Activated CD4-positive, alpha-beta T cell treated with anti-CD3 and anti-CD28 coated beads, Interleukin-2, Interleukin-6, amounts not matched to agents 100 ng/mL and 50 ng/mL, durations not matched to agents 16 hours and 8 hours (primary cell): ENCODE results near the gene IQSEC1.
"Not testable (repeated sequence)": the region's sequence is repeated elsewhere in the genome, so short reads cannot be mapped to it uniquely, and the experiment has no call there.

Source experiments
- DNase-seq: peaks from one replicate; pipeline ENCODE4 v3.0.0-alpha.2; 2020

The IQSEC1 gene

DNA sequence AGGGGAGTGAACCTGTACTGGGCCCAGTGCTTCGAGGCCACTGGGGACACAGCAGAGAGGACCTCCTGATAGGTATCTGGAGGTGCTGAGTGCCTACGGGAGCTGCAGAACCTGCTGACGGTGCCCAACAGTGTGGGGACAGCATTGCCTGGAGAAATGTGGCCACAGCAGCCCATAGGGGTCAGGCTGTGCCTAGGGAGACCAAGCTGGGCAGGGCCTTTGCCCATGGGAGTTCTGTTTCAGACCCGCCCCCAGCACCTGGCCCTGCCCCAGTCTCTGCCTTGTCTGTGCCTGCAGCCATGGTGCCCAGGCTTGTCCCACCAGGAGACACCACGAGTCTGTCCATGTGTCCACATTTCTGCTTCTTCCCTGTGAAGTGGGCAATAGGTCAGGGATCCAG lies 216.6 kb downstream of the IQSEC1 start:
- DNase-seq = no peak

DNA sequence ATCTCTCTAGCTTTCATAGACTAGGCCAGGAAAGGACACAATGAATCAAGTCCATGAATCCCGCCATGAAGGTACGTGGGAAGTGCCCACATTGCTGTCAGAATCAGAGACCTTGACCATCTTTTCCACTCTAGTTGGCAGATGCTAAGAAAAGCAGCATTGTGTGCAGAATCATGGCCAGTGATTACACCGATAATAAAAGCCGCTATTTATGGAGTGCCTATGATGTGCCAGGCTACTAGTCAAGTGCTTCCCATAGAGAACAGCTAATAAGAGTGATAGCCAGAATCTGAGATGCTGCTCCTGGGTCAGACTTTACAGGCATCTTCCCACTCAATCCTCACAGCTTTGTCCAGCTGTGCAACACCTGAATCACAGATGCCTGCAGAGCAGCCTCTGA lies 218.7 kb downstream of the IQSEC1 start:
- DNase-seq = no peak

DNA sequence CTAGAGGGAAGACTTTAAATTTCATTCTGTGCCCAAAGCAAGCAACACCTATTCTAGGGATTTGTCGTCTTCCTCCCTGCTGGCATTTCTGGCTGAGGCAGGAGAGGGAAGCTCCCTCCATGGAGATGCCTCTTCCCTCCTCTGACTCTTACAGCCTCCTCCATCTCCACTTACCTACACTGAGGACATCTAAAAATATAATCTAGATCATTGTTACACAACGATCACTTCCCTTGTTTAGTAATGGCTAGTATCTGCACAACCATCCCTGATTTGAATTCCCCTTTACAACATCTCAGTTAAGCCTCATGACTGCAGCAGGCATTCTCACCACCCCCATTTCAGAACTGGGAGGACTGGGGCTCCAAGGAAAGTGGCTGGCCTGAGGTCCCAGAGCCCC lies 219.4 kb downstream of the IQSEC1 start:
- DNase-seq = not testable (repeated sequence)

DNA sequence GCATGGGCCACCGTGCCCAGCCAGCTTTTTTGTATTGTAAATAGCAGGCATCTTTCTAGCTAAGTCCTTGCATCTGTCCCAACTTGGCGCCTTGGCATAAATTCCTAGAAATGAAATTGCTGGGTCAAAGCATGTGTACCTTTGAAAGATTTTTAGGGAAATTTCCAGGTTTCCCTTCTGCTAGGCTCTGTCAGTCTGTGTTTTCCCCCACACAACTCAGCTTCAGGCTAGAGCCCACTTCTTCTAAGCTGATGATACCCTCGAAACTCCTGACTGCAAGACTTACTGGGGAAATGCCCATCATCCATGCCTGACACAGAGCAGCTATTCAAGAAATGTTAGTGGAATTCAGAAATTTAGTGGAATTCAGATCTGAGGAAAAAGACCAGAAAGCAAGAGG lies 221.0 kb downstream of the IQSEC1 start:
- DNase-seq = no peak
